Cortex of kidney (tissue), 1 donor: ENCODE results near the gene AGK.
"Not testable (repeated sequence)": the region's sequence is repeated elsewhere in the genome, so short reads cannot be mapped to it uniquely, and the experiment has no call there.

Source experiments
- DNase-seq: peaks from one replicate; lab custom pipeline; 2025; lab: John Stamatoyannopoulos, UW

The AGK gene

GRCh38 chr7:141557360-141557759 is 6.2 kb downstream of the AGK start:
- no peak for DNase-seq

DNA sequence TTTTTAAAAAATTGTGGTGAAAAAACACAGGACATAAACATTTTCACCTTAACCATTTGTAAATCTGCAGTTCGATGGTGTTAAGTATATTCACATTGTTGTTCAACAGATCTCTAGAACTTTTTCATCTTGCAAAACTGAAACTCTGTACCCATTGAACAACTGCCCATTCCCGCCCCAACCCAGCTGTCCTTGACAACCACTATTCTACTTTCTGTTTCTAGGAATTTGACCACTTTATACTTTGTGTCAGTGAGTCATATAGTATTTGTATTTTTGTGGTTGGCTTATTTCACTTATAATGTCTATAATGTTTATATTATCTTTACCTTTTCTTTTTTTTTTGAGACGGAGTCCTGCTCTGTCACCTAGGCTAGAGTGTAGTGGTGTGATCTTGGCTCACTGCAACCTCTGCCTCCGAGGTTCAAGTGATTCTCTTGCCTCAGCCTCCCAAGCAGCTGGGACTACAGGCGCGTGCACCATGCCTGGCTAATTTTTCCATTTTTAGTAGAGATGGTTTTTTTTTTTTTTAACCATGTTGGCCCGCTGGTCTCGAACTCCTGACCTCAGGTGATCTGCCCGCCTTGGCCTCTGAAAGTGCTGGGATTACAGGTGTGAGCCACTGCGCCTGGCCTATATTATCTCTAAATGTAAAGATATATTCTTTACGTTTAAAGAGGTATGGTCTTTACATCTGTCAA is 6.8 kb downstream of the AGK start:
- DNase-seq, result not testable (repeated sequence)

GRCh38 chr7:141558544-141559183 is 7.5 kb downstream of the AGK start:
- no peak for DNase-seq

DNA sequence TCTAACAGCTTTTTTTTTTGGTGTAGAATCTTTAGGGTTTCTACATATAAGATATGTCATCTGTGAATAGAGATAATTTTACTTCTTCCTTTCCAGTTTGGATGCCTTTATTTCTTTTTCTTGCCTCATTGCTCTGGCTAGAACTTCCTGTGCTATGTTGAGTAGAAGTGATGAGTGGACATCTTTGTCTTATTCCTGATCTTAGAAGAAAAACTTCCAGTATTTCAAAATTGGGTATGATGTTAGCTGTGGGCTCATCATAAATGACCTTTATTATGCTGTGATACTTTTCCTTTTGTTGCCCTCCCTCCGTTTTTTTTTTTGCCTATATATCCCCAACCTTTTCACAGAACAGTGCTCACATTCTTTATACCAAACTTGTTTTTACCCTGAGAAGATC is 8.8 kb downstream of the AGK start:
- no peak for DNase-seq

GRCh38 chr7:141562036-141562435 is 10.8 kb downstream of the AGK start:
- DNase-seq, result no peak

- DNase-seq, result no peak
Measured at GRCh38 chr7:141562543-141562942, 11.3 kb downstream of the AGK start.

GRCh38 chr7:141562972-141563371 is 11.8 kb downstream of the AGK start:
- DNase-seq, result no peak

DNA sequence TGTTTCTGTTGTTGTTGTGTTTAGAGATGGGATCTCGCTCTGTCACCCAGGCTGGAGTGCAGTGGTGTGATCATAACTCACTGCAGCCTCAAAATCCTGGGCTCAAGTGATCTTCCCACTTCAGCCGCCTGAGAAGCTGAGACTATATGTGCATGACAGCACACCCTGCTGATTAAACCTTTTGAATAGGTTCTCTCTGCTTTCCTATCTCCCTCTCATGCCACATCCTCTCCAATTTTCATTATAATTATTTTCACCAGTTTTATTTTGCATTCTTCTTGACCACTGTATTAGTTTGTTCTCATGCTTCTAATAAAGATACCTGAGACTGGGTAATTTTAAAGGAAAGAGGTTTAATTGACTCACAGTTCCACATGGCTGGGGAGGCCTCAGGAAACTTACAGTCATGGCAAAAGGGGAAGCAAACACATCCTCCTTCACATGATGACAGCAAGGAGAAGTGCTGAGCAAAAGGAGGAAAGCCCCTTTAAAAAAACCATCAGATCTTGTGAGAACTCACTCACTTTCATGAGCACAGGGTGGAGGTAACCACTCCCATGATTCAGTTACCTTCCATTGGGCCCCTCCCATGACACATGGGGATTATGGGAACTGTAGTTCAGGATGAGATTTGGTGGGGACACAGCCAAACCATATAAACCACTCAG is 12.9 kb downstream of the AGK start:
- DNase-seq, result no peak

GRCh38 chr7:141567432-141567831 is 16.2 kb downstream of the AGK start:
- DNase-seq, result no peak

DNA sequence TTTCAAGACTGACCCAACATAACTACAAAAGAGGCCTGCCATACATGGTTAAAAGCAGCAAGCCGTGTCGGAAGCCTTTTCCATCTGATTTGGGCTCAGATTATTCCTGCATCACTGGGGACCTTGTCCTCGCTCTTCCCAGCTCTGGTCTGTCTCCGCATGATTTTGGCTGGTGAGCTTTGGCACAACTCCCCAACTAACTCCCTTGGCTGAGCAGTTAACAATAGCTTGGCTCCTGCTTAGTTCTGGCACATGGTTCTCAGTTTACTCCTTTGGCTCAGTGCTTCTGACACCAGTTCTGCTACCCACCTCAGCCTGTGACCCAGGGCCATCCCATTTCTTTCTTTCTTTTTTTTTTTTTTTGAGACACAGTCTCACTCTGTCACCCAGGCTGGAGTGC is 17.0 kb downstream of the AGK start:
- no peak for DNase-seq

- no peak for DNase-seq
Measured at GRCh38 chr7:141571059-141571458, 19.8 kb downstream of the AGK start.

DNA sequence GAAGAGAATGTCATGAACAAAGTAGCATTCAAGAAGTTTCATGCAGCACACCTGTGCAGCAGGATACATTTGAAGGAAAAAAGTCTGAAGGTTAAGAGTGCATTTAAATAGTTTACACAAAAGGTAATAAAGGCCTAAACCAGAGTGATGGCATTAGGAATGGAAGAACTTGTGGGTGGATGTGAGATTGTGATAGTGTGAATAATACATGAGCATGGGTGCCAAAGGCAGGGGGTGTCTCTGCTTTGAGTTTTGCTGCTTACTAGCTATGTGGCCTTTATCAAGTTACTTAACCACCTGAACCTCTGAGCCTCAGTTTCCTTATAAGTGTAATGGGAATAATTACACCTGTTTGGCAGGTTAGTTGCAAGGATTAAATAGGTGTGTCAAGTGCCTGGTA is 21.0 kb downstream of the AGK start:
- DNase-seq, result no peak

- no peak for DNase-seq
Measured at GRCh38 chr7:141573511-141573910, 22.3 kb downstream of the AGK start.

DNA sequence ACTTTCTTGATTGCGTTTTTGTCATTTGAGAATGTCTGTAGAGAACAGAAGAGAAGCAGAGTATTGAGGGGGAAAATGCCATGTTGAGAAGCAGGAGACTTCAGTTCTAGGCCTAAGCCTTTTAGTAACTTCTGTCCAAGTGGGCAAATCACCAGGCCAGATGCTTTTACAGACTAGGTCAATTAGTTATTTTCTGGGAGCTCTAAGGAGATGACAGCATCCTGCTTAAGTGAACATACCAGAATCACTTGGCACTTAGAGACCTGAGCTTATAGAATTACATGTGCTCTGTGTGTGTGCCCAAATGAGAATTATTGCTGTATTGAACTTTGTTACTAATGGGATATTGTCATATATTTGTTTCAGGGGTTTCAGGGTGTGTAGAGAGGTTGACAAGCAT is 24.0 kb downstream of the AGK start:
- no peak for DNase-seq

GRCh38 chr7:141575654-141576448 is 24.6 kb downstream of the AGK start:
- no peak for DNase-seq

- no peak for DNase-seq
Measured at GRCh38 chr7:141577043-141577839, 26.0 kb downstream of the AGK start.

DNA sequence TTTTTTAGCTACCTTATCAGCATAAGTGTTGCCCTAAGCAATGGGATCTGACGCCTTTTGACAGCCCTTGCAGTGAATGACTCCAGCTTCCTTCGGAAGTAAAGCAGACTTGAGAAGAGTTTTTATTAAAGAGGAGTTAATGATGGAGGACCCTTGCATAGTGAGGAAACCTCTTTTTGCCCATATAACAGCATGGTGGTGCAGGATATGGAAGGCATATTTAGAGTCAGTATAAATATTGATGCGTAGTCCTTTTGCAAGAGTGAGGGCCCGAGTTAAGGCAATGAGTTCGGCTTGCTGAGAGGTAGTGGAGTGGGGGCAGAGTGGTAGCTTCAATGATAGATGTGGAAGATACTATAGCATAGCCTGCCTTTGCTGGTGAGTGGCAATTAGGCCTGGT is 28.7 kb downstream of the AGK start:
- not testable (repeated sequence) for DNase-seq

- not testable (repeated sequence) for DNase-seq
Measured at GRCh38 chr7:141582063-141582462, 30.9 kb downstream of the AGK start.

DNA sequence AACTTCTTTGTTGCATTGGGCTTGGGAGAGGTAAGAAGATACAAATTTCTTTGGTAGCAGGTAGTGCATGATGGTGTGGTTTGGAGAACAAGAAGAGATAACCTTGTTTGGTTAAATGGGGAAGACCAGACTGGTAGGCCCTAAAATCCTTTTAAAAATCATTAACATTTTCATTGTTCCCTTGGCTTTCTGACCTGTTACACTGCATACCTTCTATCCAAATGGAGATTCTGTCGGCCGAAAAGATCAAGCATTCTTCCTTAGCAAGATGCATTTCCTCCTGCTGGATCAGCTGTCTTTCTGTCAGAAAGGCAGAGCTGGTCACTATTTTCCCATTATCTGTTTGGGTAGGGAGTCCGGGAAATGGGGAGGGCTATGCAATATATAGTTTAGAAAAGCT is 33.7 kb downstream of the AGK start:
- no peak for DNase-seq

- DNase-seq, result no peak
Measured at GRCh38 chr7:141585592-141586510, 34.6 kb downstream of the AGK start.

- no peak for DNase-seq
Measured at GRCh38 chr7:141586878-141587277, 35.7 kb downstream of the AGK start.
